K562 (cell line): ENCODE measurements around the gene HOXD1.

Experiments
- ATF3 ChIP-seq, 2 experiments: fragments of 450-650 bp in 1 of 2; sonication (generic) in 1 of 2; formaldehyde crosslinking in 1 of 2; IDR thresholded peaks in 1 of 2; conservative IDR thresholded peaks in 1 of 2; 2 replicates each; pipeline versions ENCODE4 v1.6.1 to v1.8.1; 2016 to 2023; ENCODE audit warnings: mild to moderate bottlenecking in 2 of 2, moderate library complexity in 2 of 2, inconsistent platforms in 1 of 2, missing genetic modification reagents in 1 of 2
- CEBPB ChIP-seq: fragments of 450-650 bp; IDR thresholded peaks from 2 replicates; pipeline ENCODE4 v1.6.1; 2016; ENCODE audit warnings: missing genetic modification characterization, missing compliant biosample characterization
- CTCF ChIP-seq, 3 experiments: IDR thresholded peaks in 2 of 3; conservative IDR thresholded peaks in 1 of 3; 2 replicates each; pipeline ENCODE4 v1.5.1; 2011 to 2012; ENCODE audit warnings: low read length in 3 of 3, mild to moderate bottlenecking in 3 of 3, control low read depth in 2 of 3, improper control_type of control experiment in 1 of 3, inconsistent platforms in 1 of 3, low read depth in 1 of 3, mixed read lengths in 1 of 3, moderate library complexity in 1 of 3; ENCODE audit not compliant: insufficient read depth in 2 of 3
- GABPB1 ChIP-seq: sonication (generic); formaldehyde crosslinking; IDR thresholded peaks from 2 replicates; pipeline ENCODE4 v1.8.0; 2022; ENCODE audit warnings: mild to moderate bottlenecking, missing genetic modification reagents
- MIER1 ChIP-seq: fragments of 450-650 bp; IDR thresholded peaks from 2 replicates; pipeline ENCODE4 v1.6.1; 2016; ENCODE audit warnings: antibody characterized with exemption, mild to moderate bottlenecking, low read depth
- MXI1 ChIP-seq: IDR thresholded peaks from 2 replicates; pipeline ENCODE4 v1.6.1; 2011; ENCODE audit warnings: low read depth, mild to moderate bottlenecking, improper control_type of control experiment, low read length
- POLR2AphosphoS5 ChIP-seq: IDR thresholded peaks from 2 replicates; pipeline ENCODE4 v1.6.1; 2011; ENCODE audit warnings: mild to moderate bottlenecking, low read depth, low read length, moderate library complexity; ENCODE audit not compliant: control insufficient read depth, insufficient read depth
- SMAD2 ChIP-seq: fragments of 150-350 bp; IDR thresholded peaks from 2 replicates; pipeline ENCODE4 v1.6.1; 2014; ENCODE audit warnings: low read depth, mild to moderate bottlenecking, low read length
- TAF1 ChIP-seq: IDR thresholded peaks from 2 replicates; pipeline ENCODE4 v1.6.1; 2011; ENCODE audit warnings: mild to moderate bottlenecking, low read length, moderate library complexity; ENCODE audit not compliant: insufficient read depth, control insufficient read depth, severe bottlenecking; ENCODE audit errors: extremely low read depth
- TGIF2 ChIP-seq: sonication (generic); formaldehyde crosslinking; IDR thresholded peaks from 2 replicates; pipeline ENCODE4 v1.8.1; 2022; ENCODE audit warnings: mild to moderate bottlenecking, missing genetic modification reagents, moderate library complexity
- USF2 ChIP-seq: sonication (generic); formaldehyde crosslinking; IDR thresholded peaks from 2 replicates; pipeline ENCODE4 v1.5.0; 2020; ENCODE audit warnings: missing genetic modification reagents
- ZNF121 ChIP-seq: sonication (generic); formaldehyde crosslinking; conservative IDR thresholded peaks from 2 replicates; pipeline ENCODE4 v1.8.0; 2022; ENCODE audit warnings: missing genetic modification reagents

GRCh38 chr2:176149939-176150583 is 38.4 kb upstream of the HOXD1 start:
- TF ChIP-seq GABPB1, result no peak
- TF ChIP-seq SMAD2, result no peak
- TF ChIP-seq CTCF (IDR thresholded peaks at IDR 0.05 in 2 of 3, conservative IDR thresholded peaks at IDR 0.05 in 1 of 3; ENCODE audit: insufficient read depth in 2 of 3, low read depth in 1 of 3, low read length in 3 of 3), result no peak
- TF ChIP-seq CEBPB (tag), result no peak
- TF ChIP-seq MXI1, result no peak
- TF ChIP-seq MIER1, result no peak
- TF ChIP-seq TGIF2, result no peak
- no peak for TF ChIP-seq USF2
- no peak for TF ChIP-seq ATF3 (IDR thresholded peaks at IDR 0.05)
- no peak for TF ChIP-seq ATF3 (CRISPR knock-in tag; conservative IDR thresholded peaks at IDR 0.05)
- TF ChIP-seq ZNF121 (CRISPR knock-in tag), result no peak
- no peak for TF ChIP-seq TAF1
- TF ChIP-seq POLR2AphosphoS5, result no peak
